Activated naive CD4-positive, alpha-beta T cell treated with anti-CD3 and anti-CD28 coated beads, Interleukin-2, amount 10 ng/mL, durations not matched to agents 7 days and 5 days (primary cell): ENCODE measurements around the gene SCG5.
A peak's percentile ranks its signal among the peaks of the same experiment; 100 is the strongest.
"Not testable (repeated sequence)": the region's sequence is repeated elsewhere in the genome, so short reads cannot be mapped to it uniquely, and the experiment has no call there.

ENCODE experiments used
- CTCF ChIA-PET: fragments of 350-600 bp; sonication (Branson Sonifier 250); formaldehyde crosslinking; loops from one replicate; lab custom pipeline; 2021; ENCODE audit warnings: antibody characterized with exemption; lab: Charles Lee
- DNase-seq: peaks from one replicate; pipeline ENCODE4 v3.0.0-alpha.2; 2020
- H3K27ac Mint-ChIP-seq: one replicate; pipeline ENCODE4 v1.8.0; 2021; ENCODE audit warnings: mild to moderate bottlenecking, moderate library complexity, mixed read lengths
- H3K27me3 Mint-ChIP-seq: one replicate; pipeline ENCODE4 v1.8.0; 2021; ENCODE audit warnings: mild to moderate bottlenecking, mixed read lengths
- H3K36me3 Mint-ChIP-seq: one replicate; pipeline ENCODE4 v1.8.0; 2021; ENCODE audit warnings: mixed read lengths
- H3K4me1 Mint-ChIP-seq: one replicate; pipeline ENCODE4 v1.8.0; 2021; ENCODE audit warnings: mixed read lengths
- H3K4me3 Mint-ChIP-seq: one replicate; pipeline ENCODE4 v1.8.0; 2021; ENCODE audit warnings: mild to moderate bottlenecking, moderate library complexity, mixed read lengths
- H3K9me3 Mint-ChIP-seq: one replicate; pipeline ENCODE4 v1.8.0; 2021; ENCODE audit warnings: mixed read lengths

Gene SCG5, protein sequence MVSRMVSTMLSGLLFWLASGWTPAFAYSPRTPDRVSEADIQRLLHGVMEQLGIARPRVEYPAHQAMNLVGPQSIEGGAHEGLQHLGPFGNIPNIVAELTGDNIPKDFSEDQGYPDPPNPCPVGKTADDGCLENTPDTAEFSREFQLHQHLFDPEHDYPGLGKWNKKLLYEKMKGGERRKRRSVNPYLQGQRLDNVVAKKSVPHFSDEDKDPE

DNA sequence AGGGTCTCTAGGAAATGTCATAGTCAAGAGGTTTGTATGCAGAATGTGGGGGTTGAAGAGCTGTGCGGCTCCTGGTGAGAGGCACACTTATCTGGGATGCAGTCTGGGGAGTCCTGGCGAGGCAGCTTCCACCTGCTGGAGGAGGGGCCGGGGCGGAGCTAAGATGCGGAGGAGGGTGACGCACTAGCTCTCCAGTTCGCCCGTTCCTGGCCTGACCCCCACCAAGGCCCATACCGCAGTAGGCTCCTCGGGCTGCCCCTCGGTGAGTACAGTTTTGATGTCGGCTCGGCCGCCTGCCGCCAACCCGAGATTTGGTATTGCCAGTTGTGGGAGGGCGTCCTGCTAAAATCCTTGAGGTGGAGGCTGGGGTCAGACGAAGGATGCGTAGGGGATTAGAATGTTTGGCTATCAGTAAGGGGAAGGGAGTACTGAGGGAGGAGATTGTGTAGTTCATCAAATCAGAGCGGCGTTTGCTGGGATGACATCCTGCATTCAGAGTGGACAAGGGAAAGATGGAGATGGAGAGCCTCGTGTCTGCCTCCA is at the start of gene SCG5:
Gene SCG5 (plus strand): TSS at position 194 of the 543 bp plus-strand sequence. CDS start 1,883 bp downstream, outside the sequence.
- Mint-ChIP-seq H3K4me3 (no peak within 1 kb of the TSS), H3K27ac (no peak within 1 kb of the TSS), H3K4me1 (peaks cover 5% of the 10 kb centered on the region), H3K27me3 (no peaks in the 10 kb centered on the region), H3K36me3 (peaks cover 40% of the 10 kb centered on the region), H3K9me3 (no peaks in the 10 kb centered on the region)
- DNase-seq: no peak
- CTCF ChIA-PET: interaction anchor here (1.0 kb wide), 1 partner anchor 9 kb away, joined by 4 read pairs; no protein-coding TSS in a partner anchor

DNA sequence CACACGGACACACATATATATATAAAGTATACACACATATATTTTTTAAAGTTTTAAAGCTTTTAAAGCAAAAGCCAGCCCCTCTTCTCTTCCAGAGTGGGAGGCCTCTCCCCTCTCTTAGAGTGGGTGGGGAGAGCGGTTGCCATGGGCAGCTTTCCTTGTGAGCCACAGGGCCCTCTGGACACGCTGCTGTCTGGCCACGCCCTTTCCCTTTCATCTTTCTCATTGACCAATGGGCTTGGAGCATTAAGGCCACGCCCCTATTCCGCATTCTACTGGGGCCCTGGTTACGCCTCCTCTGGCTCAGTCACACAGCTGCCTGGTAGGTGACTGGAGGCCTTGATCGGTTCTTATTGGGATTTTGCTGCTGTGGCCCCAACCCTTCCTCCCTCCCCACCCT is 48.4 kb upstream of the SCG5 start, which contains the start of gene GOLGA8N:
Gene GOLGA8N (plus strand): TSS at position 306 of the 400 bp plus-strand sequence.
- DNase-seq, H3K36me3 Mint-ChIP-seq, CTCF ChIA-PET, H3K4me3 Mint-ChIP-seq, H3K4me1 Mint-ChIP-seq, H3K27me3 Mint-ChIP-seq, H3K9me3 Mint-ChIP-seq, H3K27ac Mint-ChIP-seq: not testable (repeated sequence)

DNA sequence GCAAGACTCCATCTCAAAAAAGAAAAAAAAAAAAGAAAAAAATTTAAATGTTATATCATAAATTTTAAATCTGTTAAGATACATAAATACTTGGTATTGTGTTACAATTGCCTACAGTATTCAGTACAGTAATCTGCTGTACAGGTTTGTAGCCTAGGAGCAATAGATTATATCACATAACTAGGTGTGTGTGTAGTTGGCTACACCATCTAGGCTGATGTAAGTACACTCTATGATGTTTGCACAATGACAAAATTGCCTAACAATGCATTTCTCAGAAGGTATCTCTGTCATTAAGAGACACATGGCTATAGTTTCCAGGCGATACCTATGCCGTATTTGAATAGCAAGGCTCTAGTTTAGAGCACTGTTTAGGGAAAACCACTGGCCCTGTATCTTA is 32.0 kb upstream of the SCG5 start:
- H3K27me3 Mint-ChIP-seq, H3K4me3 Mint-ChIP-seq, CTCF ChIA-PET, DNase-seq, H3K27ac Mint-ChIP-seq, H3K9me3 Mint-ChIP-seq, H3K36me3 Mint-ChIP-seq: not testable (repeated sequence)
- peaks cover 10% of the 10 kb centered on the region for H3K4me1 Mint-ChIP-seq

DNA sequence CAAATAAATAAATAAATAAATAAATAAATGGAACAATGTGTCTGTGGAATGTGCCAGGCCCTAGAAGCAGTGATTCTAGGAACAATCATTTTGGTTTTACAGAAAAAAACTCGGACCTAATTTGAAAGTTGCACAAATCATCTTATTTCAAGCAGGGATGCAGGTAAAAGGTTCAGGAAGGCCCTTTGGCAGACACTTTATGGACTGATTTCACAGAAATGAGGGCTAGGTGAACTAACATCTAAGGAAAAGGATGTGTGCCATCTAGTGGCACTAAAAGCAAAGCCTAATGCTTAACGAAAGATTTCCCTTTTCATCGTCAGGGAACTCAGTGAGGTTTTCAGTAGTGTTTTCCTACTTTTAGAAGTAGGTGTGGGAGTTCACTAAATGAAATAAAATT is 30.8 kb upstream of the SCG5 start:
- H3K9me3 Mint-ChIP-seq, CTCF ChIA-PET, H3K4me3 Mint-ChIP-seq, H3K27me3 Mint-ChIP-seq, H3K36me3 Mint-ChIP-seq, DNase-seq, H3K27ac Mint-ChIP-seq: not testable (repeated sequence)
- H3K4me1 Mint-ChIP-seq: peaks cover 10% of the 10 kb centered on the region

DNA sequence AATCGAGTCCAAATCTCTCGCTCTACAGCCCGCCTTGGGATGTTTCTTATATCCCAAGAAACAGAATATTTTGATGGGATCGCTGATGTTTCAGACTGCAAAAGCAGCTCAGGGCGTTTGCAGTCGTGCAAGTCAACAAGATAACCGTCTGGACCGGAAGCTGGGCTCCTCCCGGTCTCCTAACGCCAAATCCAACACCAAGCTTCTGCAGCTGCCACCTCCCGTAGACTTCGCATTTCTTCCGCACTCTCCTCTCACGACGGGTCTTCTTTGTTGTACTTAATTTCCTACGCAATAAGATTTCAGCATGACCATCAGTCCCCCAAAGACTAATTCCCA is 26.8 kb upstream of the SCG5 start:
- peak overlapping the region; percentile 99 for H3K27ac Mint-ChIP-seq
- H3K4me1 Mint-ChIP-seq: peaks cover 31% of the 10 kb centered on the region
- CTCF ChIA-PET, H3K27me3 Mint-ChIP-seq, H3K9me3 Mint-ChIP-seq: not testable (repeated sequence)
- peaks cover 22% of the 10 kb centered on the region for H3K36me3 Mint-ChIP-seq
- H3K4me3 Mint-ChIP-seq: peak overlapping the region; percentile 99
- peak; percentile 59 for DNase-seq

DNA sequence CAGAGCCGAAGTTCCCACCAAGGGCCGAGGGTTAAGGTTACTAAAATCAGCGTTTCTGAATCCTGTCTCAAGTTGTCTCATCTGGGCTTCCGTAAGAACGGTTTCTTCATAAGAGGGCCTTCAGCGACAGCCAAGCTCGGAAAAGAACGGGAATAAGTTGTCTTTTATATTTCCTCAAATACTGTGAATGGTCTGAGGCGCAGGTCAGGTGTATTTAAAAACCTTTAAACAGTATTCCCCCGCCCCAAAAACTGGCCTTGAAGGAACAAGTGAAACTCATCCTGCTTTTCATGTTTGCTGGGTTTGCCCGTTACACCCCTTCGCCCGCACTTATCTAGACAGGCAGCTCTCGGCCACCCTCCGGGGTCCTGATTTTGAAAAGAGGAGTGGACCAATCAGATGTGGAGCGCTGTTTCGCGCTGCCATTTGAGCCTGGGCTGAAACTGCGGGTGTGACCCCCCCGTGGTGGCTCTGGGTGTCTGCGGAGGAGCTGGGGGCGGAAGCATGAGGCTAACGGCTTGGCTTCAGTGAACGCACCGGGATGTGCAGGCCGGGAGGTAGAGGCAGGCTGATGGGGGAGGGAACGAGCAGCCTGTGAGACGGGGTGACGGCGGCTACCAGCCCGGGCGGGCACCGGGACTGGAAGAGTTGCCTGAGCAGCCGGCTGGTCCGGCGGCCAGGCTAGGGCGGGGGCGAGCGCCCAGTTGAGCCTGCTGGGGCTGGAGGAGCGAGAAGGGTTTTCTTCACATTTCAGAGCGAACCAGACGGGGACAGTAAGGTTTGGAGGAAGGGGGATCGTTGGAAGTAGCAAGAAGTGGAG is 26.2 kb upstream of the SCG5 start, which contains the start of gene ARHGAP11A:
Gene ARHGAP11A (plus strand): TSS at position 454 of the 820 bp plus-strand sequence. CDS start 708 bp downstream, outside the sequence.
- H3K4me3 Mint-ChIP-seq: peak within 1 kb of the TSS; percentile 99
- H3K36me3 Mint-ChIP-seq: peaks cover 24% of the 10 kb centered on the region
- H3K9me3 Mint-ChIP-seq, CTCF ChIA-PET, H3K27me3 Mint-ChIP-seq: not testable (repeated sequence)
- H3K4me1 Mint-ChIP-seq: peaks cover 28% of the 10 kb centered on the region
- H3K27ac Mint-ChIP-seq: peak within 1 kb of the TSS; percentile 99
- DNase-seq: peak; percentile 92

DNA sequence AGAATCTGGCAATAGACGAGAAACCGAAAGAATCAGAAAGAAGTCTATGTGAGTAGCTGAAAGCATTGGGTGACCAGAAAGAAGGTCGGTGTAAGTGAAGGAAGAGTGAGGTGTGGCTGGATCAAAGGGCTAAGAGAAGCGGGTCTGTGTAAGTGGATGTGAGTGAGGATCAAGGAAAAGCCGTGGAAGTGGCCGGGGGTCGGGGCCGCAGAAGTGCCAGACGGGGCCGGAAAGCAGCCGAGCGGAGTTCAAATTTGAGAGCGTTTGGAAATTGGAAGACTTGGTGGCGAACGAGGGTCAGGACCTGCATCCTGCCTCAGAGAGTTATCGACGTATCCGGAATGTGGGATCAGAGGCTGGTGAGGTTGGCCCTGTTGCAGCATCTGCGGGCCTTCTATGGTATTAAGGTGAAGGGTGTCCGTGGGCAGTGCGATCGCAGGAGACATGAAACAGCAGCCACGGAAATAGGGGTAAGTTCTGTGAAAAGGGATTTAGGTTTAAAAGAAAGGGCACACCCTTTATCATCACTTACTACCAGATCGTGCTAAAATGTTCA is 25.6 kb upstream of the SCG5 start:
- H3K9me3 Mint-ChIP-seq, CTCF ChIA-PET, H3K27me3 Mint-ChIP-seq: not testable (repeated sequence)
- peak overlapping the region; percentile 99 for H3K4me3 Mint-ChIP-seq
- H3K4me1 Mint-ChIP-seq: peaks cover 26% of the 10 kb centered on the region
- peak; percentile 32 for DNase-seq
- H3K27ac Mint-ChIP-seq: peak overlapping the region; percentile 99
- H3K36me3 Mint-ChIP-seq: peaks cover 24% of the 10 kb centered on the region

DNA sequence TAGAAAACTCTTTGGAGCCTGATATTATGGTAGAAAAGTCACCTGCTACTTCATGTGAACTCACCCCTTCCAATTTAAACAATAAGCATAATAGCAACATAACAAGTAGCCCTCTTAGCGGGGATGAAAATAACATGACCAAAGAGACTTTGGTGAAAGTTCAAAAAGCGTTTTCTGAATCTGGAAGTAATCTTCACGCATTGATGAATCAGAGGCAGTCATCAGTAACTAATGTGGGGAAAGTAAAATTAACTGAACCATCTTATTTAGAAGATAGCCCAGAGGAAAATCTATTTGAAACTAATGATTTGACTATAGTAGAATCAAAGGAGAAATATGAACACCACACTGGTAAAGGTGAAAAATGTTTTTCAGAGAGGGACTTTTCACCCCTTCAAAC is 5.1 kb upstream of the SCG5 start:
- Mint-ChIP-seq H3K9me3 (no peaks in the 10 kb centered on the region), H3K4me1 (no peaks in the 10 kb centered on the region), H3K27ac (no peak overlapping the region), H3K4me3 (no peak overlapping the region), H3K27me3 (no peaks in the 10 kb centered on the region), H3K36me3 (peaks cover 53% of the 10 kb centered on the region)
- CTCF ChIA-PET: interaction anchor here (0.6 to 1.2 kb wide), 2 partner anchors 15 to 71 kb away, joined by 3 to 6 read pairs; no protein-coding TSS in a partner anchor
- DNase-seq: no peak

DNA sequence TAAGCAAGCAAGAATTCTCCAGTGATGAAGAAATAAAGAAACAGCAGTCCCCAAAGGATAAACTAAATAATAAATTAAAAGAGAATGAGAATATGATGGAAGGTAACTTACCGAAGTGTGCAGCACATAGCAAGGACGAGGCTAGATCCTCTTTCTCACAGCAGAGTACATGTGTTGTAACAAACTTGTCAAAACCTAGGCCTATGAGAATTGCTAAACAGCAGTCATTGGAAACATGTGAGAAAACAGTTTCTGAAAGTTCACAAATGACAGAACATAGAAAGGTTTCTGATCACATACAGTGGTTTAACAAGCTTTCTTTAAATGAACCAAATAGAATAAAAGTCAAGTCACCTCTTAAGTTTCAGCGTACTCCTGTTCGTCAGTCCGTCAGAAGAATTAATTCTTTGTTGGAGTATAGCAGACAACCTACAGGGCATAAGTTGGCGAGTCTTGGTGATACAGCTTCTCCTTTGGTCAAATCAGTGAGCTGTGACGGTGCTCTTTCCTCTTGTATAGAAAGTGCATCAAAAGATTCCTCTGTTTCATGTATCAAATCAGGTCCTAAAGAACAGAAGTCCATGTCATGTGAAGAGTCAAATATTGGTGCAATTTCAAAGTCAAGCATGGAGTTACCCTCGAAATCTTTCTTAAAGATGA is 4.5 kb upstream of the SCG5 start:
- H3K27me3 Mint-ChIP-seq: no peaks in the 10 kb centered on the region
- no peaks in the 10 kb centered on the region for H3K4me1 Mint-ChIP-seq
- H3K4me3 Mint-ChIP-seq: no peak overlapping the region
- CTCF ChIA-PET: interaction anchor here (1.2 kb wide), 1 partner anchor 14 kb away, joined by 3 read pairs; no protein-coding TSS in a partner anchor
- H3K36me3 Mint-ChIP-seq: peaks cover 53% of the 10 kb centered on the region
- no peak for DNase-seq
- no peak overlapping the region for H3K27ac Mint-ChIP-seq
- no peaks in the 10 kb centered on the region for H3K9me3 Mint-ChIP-seq

DNA sequence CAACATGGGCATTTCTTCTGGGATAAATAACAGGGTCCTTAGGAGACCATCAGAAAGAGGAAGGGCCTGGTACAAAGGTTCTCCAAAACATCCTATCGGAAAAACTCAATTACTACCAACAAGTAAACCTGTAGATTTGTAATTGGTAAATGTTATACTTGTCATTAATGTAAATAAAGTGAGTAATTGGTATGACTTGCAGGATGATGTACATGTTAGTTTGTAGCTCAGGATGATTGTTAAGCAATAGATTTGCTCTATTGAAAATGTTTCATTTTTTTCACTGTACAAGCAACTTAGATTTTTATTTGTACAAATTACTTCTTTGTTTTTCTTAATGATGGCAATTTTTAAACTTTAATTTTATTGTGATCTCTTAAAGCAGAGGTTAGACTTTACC is 3.8 kb upstream of the SCG5 start:
- H3K9me3 Mint-ChIP-seq: no peaks in the 10 kb centered on the region
- CTCF ChIA-PET: interaction anchor here (1.2 kb wide), 1 partner anchor 13 kb away, joined by 3 read pairs; no protein-coding TSS in a partner anchor

DNA sequence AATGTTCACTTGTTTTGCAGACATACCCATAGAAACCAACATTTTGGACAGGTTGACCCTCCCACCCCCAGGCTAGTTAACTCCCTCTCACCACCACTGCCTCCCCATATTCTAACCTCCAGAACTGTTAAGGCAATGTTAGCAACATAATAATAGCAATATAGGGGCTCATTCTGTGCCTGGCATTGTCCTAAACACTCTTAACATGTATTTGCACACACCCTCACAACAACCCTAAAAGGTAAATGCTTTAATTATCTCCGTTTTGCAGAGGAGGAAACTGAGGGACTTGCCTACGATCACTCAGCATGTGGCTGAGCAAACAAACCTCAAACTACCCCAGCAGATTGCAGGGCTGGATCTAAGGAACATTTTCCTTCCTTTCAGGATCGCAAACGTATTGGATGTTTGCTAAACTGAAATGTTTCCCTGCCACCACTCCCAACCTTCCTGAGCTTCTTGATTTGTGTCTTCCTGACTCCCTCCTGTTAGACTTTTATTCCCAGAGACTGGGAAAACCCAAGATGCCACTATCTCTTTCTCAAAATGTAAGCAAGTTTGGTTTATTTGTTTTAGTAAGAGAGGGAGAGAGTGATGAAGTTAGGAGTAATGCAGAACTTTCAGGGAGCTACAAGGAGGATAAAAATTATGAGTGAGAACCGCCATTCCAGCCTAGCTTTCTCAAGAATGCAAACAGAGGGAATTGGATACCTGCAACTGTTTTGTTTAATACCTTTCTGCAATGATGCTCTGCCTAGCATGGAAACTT is 1.3 kb downstream of the SCG5 start:
- peaks cover 5% of the 10 kb centered on the region for H3K4me1 Mint-ChIP-seq
- CTCF ChIA-PET: no interaction called here
- no peak overlapping the region for H3K4me3 Mint-ChIP-seq

More for the DNA sequence above, 3.8 kb upstream of the SCG5 start:
- Mint-ChIP-seq H3K4me3 (no peak overlapping the region), H3K27ac (no peak overlapping the region), H3K36me3 (peaks cover 53% of the 10 kb centered on the region), H3K27me3 (no peaks in the 10 kb centered on the region), H3K4me1 (no peaks in the 10 kb centered on the region)
- DNase-seq: no peak

DNA sequence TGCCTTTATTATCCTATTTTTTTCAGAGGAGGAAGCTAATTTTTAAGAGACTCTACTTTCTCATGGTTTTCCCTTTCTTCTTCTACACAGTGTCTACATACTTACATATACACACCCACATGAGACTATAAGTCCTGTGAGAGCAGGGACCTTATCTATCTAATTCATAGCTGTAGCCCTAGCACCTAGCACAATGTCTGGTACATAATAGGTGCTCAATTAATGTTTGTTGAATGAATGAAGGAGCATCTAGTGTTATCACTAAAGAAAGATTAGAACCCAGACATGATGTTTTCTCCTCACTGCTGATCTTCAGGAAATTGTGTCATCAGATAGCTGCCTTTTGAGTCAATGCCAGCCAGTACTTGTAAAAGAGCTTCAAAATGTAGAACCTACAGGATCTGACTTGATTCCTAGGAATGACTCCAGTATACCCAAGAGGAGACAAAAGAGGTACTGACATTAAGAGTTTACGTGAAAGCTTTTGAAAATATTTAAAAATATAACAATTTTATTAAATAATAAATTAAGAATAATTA is 2.5 kb downstream of the SCG5 start:
- H3K4me3 Mint-ChIP-seq: no peak overlapping the region
- peaks cover 40% of the 10 kb centered on the region for H3K36me3 Mint-ChIP-seq
- H3K9me3 Mint-ChIP-seq: no peaks in the 10 kb centered on the region
- DNase-seq: no peak
- H3K27me3 Mint-ChIP-seq: no peaks in the 10 kb centered on the region
- CTCF ChIA-PET: interaction anchor here (0.7 to 1.2 kb wide), 2 partner anchors 10 to 11 kb away, joined by 3 read pairs; no protein-coding TSS in a partner anchor
- H3K4me1 Mint-ChIP-seq: peaks cover 5% of the 10 kb centered on the region
- H3K27ac Mint-ChIP-seq: no peak overlapping the region

More for the DNA sequence above, 1.3 kb downstream of the SCG5 start:
- no peak overlapping the region for H3K27ac Mint-ChIP-seq
- H3K27me3 Mint-ChIP-seq: no peaks in the 10 kb centered on the region
- H3K36me3 Mint-ChIP-seq: peaks cover 34% of the 10 kb centered on the region
- H3K9me3 Mint-ChIP-seq: no peaks in the 10 kb centered on the region
- no peak for DNase-seq

DNA sequence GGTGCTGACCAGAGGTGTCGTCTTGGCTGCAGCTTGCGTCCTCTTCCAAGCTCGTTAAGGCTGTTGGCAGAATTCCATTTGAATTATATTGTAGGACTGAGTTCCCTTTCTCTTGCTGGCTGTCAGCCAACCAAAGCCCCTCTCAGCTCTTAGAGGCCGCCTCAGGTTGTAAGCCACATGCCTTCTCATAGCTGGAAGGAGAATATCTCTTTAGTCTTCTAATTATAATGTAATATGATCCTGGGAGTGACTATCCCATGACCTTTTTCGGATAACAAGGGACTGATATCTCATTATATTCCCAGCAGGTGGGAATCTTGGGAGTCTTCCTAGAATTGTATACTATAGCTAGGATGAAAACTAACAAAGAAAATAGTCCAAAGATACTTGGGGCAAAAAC is 4.8 kb downstream of the SCG5 start:
- H3K9me3 Mint-ChIP-seq: no peaks in the 10 kb centered on the region
- H3K4me3 Mint-ChIP-seq: no peak overlapping the region
- peaks cover 5% of the 10 kb centered on the region for H3K4me1 Mint-ChIP-seq
- no peaks in the 10 kb centered on the region for H3K27me3 Mint-ChIP-seq
- peaks cover 36% of the 10 kb centered on the region for H3K36me3 Mint-ChIP-seq
- DNase-seq: no peak
- CTCF ChIA-PET: no interaction called here
- H3K27ac Mint-ChIP-seq: no peak overlapping the region
